ENCODE results near the gene SPRED3. TPM values are rescaled to one million over a fixed set of nuclear protein-coding genes. Genes with fewer than 3 reads are reported as not detected.
"Not testable (repeated sequence)": the region's sequence is repeated elsewhere in the genome, so short reads cannot be mapped to it uniquely, and the experiment has no call there.

The SPRED3 gene
- total and polyA plus RNA-seq, 9 of the 15 experiments (the other 6 are each of a cell fraction or from before 2014, with no cell fraction given) = 0.05 to 1.3 (median 0.36) TPM

DNA sequence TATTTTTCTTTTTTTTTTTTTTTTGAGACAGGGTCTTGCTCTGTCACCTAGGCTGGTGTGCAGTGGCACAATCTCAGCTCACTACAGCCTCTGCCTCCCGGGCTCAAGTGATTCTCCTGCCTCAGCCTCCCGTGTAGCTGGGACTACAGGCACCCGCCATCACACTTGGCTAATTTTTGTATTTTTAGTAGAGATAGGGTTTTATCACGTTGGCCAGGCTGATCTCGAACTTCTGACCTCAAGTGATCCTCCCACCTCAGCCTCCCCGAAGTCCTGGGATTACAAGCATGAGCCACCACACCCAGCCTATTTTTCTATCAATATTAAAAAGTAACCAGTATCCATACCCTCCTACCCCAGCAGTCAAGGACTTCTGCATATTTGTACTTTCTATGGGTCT lies 21.9 kb downstream of the SPRED3 start:
- H3K9me3 ChIP-seq (replicated peaks; ENCODE audit: control insufficient read depth, insufficient read depth, low read depth, low read length); H3K27ac ChIP-seq (ENCODE audit: extremely low read depth, low read depth, low read length); H4K20me1 ChIP-seq (replicated peaks; ENCODE audit: control insufficient read depth, insufficient read depth, low read length); H3K27me3 ChIP-seq (ENCODE audit: control insufficient read depth in 2 of 2, insufficient read depth in 2 of 2, low read length in 2 of 2); BruUV-seq (replicated peaks); H2AFZ ChIP-seq (ENCODE audit: low read depth, low read length); H3K4me3 ChIP-seq; H3K4me2 ChIP-seq (ENCODE audit: insufficient read depth, low read length); in situ Hi-C loops (cut with MboI); H3K79me2 ChIP-seq (ENCODE audit: control insufficient read depth, insufficient read depth, low read length); ATAC-seq; FAIRE-seq; CTCF ChIA-PET (ENCODE audit: low intra/inter-chr PET ratio); H3K9me1 ChIP-seq (ENCODE audit: control insufficient read depth, insufficient read depth, low read length): not testable (repeated sequence)
- Histone ChIP-seq H3K9ac (ENCODE audit: insufficient read depth in 1 of 2, low read depth in 2 of 2, low read length in 2 of 2) (peak overlapping the region in 1 of 2 experiments; percentile 81; a peak in 1 of 4 replicates), H3K4me1 (replicated peaks in 1 of 2; ENCODE audit: control insufficient read depth in 2 of 2, insufficient read depth in 2 of 2, low read length in 2 of 2) (peaks cover 29 to 48% of the 10 kb centered on the region in 2 experiments; a peak in 4 of 5 replicates), H3K36me3 (ENCODE audit: control insufficient read depth, insufficient read depth, low read length) (peaks cover 18% of the 10 kb centered on the region; the same call in 2 of the 3 replicates)
- 8% methylated on average over 5 of the region's 6 CpGs for WGBS (ENCODE audit: insufficient coverage, low coverage, missing lambda C conversion rate)
- POLR2A ChIA-PET = interaction anchor here (1.0 to 1.2 kb wide), 2 partner anchors 17 to 129 kb away, joined by 4 read pairs; no protein-coding TSS in a partner anchor
- peak in 1 of 4 experiments; percentile 47 for DNase-seq (ENCODE audit: extremely low read depth in 1 of 4, low spot score in 3 of 4)
- peak; percentile 63 for TF ChIP-seq CBFA2T2 (conservative IDR thresholded peaks at IDR 0.05)
- peak; percentile 69 for TF ChIP-seq ARID1B (IDR thresholded peaks at IDR 0.05)
- 0 out of 4 replicates have a peak, but pooled peaks of 1 of the 2 experiments have one; percentile 10 for TF ChIP-seq KDM1A (IDR thresholded peaks at IDR 0.05)
- peak; percentile 65 for TF ChIP-seq NCOR1 (IDR thresholded peaks at IDR 0.05)
- peak; percentile 82 for TF ChIP-seq CBFA2T3 (IDR thresholded peaks at IDR 0.05)
- TF ChIP-seq BCOR (IDR thresholded peaks at IDR 0.05) = peak; percentile 31; the same call in 1 of the 2 replicates
- peak; percentile 39 for TF ChIP-seq TCF3 (CRISPR knock-in tag; IDR thresholded peaks at IDR 0.05)
- peak; percentile 42; the same call in 1 of the 2 replicates for TF ChIP-seq DPF2 (IDR thresholded peaks at IDR 0.05)
- TF ChIP-seq TAL1 (IDR thresholded peaks at IDR 0.05) = peak; percentile 61; the same call in 1 of the 2 replicates
- intact Hi-C loops (cut with micrococcal nuclease) = loop anchor here (5.0 kb wide), 1 partner anchor 97 kb away; no protein-coding TSS in a partner anchor
